Measurements from ENCODE around the gene CFAP100. TPM values are rescaled to one million over a fixed set of nuclear protein-coding genes. Genes with fewer than 3 reads are reported as not detected.

CFAP100 gene
- total RNA-seq, 3 donors from 2014 or later (not counting 1 experiment from before 2014, with no cell fraction given): not detected

DNA sequence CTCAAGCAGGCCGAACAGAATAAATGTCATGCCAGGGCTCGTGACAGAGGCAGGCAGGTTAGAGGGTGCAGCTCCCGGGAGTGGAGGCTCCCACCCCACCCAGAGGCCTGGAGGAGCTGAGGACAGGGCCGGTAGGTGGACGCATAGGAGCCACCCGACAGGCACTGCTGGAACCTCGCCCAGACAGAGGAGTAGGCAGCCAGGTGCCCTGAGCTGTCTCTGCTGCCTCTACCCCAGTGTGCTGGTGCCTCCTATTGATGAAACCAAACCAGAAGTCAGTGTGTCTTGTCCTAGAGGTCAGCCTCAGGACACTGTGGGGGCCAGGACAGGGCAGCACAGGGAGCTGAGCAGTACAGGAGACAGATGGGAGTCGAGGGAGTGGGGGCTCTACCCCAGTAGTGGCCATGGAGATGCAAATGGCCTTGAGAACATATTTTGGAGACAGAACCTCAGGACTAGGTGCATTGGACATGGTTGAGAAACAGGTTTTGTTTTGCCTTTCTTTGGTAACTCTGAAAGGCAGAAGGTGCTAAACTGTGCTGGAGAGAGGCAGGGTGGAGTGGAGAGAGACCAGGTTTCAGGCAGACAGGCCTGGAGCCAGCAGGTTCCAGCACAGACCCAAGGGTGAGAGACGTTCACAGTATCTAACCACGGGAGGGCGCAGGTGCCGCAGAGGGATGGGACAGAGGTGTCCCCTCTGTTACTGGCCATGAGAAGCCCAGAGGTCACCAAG, 22.1 kb upstream of the CFAP100 start:
- H3K27me3 Mint-ChIP-seq (ENCODE audit: low read depth in 2 of 2): peaks cover 0 to 2% of the 10 kb centered on the region in 2 donors
- H3K27me3 ChIP-seq (ENCODE audit: control insufficient read depth, insufficient read depth, low read length): no peaks in the 10 kb centered on the region
- TF ChIP-seq, protein P1, sequence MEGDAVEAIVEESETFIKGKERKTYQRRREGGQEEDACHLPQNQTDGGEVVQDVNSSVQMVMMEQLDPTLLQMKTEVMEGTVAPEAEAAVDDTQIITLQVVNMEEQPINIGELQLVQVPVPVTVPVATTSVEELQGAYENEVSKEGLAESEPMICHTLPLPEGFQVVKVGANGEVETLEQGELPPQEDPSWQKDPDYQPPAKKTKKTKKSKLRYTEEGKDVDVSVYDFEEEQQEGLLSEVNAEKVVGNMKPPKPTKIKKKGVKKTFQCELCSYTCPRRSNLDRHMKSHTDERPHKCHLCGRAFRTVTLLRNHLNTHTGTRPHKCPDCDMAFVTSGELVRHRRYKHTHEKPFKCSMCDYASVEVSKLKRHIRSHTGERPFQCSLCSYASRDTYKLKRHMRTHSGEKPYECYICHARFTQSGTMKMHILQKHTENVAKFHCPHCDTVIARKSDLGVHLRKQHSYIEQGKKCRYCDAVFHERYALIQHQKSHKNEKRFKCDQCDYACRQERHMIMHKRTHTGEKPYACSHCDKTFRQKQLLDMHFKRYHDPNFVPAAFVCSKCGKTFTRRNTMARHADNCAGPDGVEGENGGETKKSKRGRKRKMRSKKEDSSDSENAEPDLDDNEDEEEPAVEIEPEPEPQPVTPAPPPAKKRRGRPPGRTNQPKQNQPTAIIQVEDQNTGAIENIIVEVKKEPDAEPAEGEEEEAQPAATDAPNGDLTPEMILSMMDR (IDR thresholded peaks at IDR 0.05): no peak
- intact Hi-C loops (cut with micrococcal nuclease): no loop called here
- no peaks in the 10 kb centered on the region for H3K9me3 Mint-ChIP-seq
- WGBS (ENCODE audit: insufficient coverage): 86% methylated on average over 12 of the region's 12 CpGs
- no peak overlapping the region for H3K4me3 Mint-ChIP-seq
- H3K36me3 ChIP-seq (ENCODE audit: control insufficient read depth, insufficient read depth, low read length): no peaks in the 10 kb centered on the region
- ATAC-seq: no peak
- H3K9me3 ChIP-seq (ENCODE audit: control insufficient read depth, insufficient read depth, low read length): no peaks in the 10 kb centered on the region
- no peak overlapping the region for H3K4me3 ChIP-seq (ENCODE audit: low read length)
- DNase-seq: no peak
- no peak overlapping the region for H3K27ac ChIP-seq (ENCODE audit: low read length)
- H3K4me1 Mint-ChIP-seq: no peaks in the 10 kb centered on the region
- no peak overlapping the region for H3K27ac Mint-ChIP-seq
- no peaks in the 10 kb centered on the region for H3K4me1 ChIP-seq (ENCODE audit: control insufficient read depth, insufficient read depth, low read length)
- H3K36me3 Mint-ChIP-seq: no peaks in the 10 kb centered on the region

DNA sequence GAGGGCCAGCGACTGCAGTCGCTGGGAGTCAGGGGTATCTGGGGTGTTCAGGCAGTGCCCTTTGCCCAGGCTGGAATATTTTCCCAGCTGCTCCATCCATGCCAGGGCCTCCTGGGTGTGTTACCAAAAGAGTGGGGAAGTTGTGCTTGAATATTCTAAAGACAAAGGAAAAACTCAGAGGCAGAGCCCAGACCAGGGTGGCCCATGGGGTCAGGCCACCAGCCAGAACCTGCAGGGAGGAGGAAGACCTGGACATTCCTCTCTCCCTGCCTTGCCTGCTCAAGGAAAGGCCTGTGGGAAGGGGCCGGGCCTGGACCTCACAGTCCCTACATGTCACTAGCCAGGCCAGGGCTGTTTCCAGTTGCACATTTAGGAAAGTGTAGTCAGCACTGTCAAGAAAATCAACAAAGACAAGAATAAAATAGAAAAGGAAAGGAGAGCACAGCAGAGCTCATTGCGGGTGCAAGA, 21.5 kb upstream of the CFAP100 start:
- Histone ChIP-seq H3K36me3 (ENCODE audit: control insufficient read depth, insufficient read depth, low read length) (no peaks in the 10 kb centered on the region), H3K27me3 (ENCODE audit: control insufficient read depth, insufficient read depth, low read length) (no peaks in the 10 kb centered on the region), H3K4me3 (ENCODE audit: low read length) (no peak overlapping the region), H3K27ac (ENCODE audit: low read length) (no peak overlapping the region), H3K9me3 (ENCODE audit: control insufficient read depth, insufficient read depth, low read length) (no peaks in the 10 kb centered on the region), H3K4me1 (ENCODE audit: control insufficient read depth, insufficient read depth, low read length) (no peaks in the 10 kb centered on the region)
- intact Hi-C loops (cut with micrococcal nuclease): no loop called here
- Mint-ChIP-seq H3K4me1 (no peaks in the 10 kb centered on the region), H3K9me3 (no peaks in the 10 kb centered on the region), H3K4me3 (no peak overlapping the region), H3K27ac (no peak overlapping the region), H3K27me3 (ENCODE audit: low read depth in 2 of 2) (peaks cover 0 to 4% of the 10 kb centered on the region in 2 donors), H3K36me3 (no peaks in the 10 kb centered on the region)
- TF ChIP-seq, protein P1 (IDR thresholded peaks at IDR 0.05): no peak
- 96% methylated on average over 4 of the region's 4 CpGs for WGBS (ENCODE audit: insufficient coverage)
- no peak for DNase-seq
- ATAC-seq: no peak

DNA sequence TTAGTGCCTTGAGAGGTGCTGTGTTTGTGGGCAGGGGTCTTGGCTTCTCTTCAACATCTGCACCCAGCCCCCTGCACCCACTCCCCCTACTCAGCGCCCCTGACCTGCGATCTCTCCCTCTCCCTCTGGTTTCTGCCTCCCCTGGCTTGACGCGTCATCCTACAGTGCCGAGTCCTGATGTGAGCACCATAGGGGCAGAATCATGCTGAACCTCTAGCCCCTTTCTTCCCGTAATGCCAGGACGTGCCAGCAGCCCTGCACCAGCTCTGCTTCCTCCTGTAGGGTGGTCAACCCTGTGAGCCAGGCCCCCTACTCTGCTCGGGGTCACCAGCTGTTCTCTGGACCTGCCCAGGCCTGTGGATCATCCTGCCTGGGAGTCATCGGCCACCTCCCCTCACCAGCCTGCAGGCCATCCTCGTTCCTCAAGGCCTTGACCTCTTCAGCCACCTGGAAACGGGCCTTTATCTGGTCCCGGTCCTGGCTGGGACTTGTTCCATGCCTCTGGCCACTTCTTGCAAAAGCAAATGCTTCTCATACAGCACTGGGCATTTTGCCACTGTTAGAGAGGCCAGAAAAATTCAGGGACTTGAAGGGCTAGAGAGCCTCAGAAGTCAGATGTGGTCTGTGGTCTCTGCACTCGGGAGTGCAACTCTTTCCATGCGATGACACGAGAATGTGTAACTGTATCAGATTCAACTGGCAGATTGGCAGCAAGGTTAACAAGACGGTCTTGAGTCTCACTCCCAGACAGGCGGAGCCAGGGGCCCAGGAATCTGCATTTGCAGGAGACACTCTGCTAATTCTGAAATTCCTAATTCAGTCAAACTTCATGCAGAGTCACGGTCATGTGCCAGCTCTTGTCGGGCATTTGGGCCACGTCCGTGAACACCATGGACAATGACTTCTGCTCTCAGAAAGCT, 20.8 kb upstream of the CFAP100 start:
- no peak overlapping the region for H3K4me3 Mint-ChIP-seq
- ATAC-seq: no peak
- no peaks in the 10 kb centered on the region for H3K4me1 Mint-ChIP-seq
- intact Hi-C loops (cut with micrococcal nuclease): no loop called here
- WGBS (ENCODE audit: insufficient coverage): 77% methylated on average over 21 of the region's 21 CpGs
- Histone ChIP-seq H3K27me3 (ENCODE audit: control insufficient read depth, insufficient read depth, low read length) (no peaks in the 10 kb centered on the region), H3K4me1 (ENCODE audit: control insufficient read depth, insufficient read depth, low read length) (no peaks in the 10 kb centered on the region), H3K27ac (ENCODE audit: low read length) (no peak overlapping the region), H3K36me3 (ENCODE audit: control insufficient read depth, insufficient read depth, low read length) (no peaks in the 10 kb centered on the region), H3K4me3 (ENCODE audit: low read length) (no peak overlapping the region), H3K9me3 (ENCODE audit: control insufficient read depth, insufficient read depth, low read length) (no peaks in the 10 kb centered on the region)
- no peaks in the 10 kb centered on the region for H3K36me3 Mint-ChIP-seq
- H3K27me3 Mint-ChIP-seq (ENCODE audit: low read depth in 2 of 2): peaks cover under 1 to 6% of the 10 kb centered on the region in 2 donors
- H3K27ac Mint-ChIP-seq: no peak overlapping the region
- TF ChIP-seq, protein P1 (IDR thresholded peaks at IDR 0.05): no peak
- DNase-seq: no peak
- H3K9me3 Mint-ChIP-seq: no peaks in the 10 kb centered on the region

Data from natural killer cell (primary cell).